ENCODE results near the gene NTN4.
"Not testable (repeated sequence)": the region's sequence is repeated elsewhere in the genome, so short reads cannot be mapped to it uniquely, and the experiment has no call there.

The NTN4 gene

DNA sequence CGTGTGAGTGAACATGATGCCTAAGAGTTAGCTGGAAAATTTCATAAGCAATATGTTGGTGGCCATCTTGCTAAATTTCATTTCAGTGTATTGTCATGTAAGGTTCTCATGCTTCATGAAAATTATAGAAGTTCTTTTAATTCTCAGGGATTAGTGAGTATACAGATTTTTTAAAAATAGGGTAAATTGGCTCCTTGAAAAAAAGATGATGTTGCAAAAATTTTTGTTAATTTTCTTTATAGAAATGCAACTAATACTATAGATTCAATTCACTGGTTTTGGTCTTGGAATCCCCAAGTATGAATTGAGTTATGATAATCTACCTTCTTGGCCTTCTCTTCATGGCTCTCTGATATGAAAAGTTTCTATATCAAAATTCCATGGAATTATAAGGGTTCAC, 75.4 kb downstream of the NTN4 start:
- DNase-seq (ENCODE audit: low read depth in 1 of 2, low spot score in 1 of 2) = no peak

DNA sequence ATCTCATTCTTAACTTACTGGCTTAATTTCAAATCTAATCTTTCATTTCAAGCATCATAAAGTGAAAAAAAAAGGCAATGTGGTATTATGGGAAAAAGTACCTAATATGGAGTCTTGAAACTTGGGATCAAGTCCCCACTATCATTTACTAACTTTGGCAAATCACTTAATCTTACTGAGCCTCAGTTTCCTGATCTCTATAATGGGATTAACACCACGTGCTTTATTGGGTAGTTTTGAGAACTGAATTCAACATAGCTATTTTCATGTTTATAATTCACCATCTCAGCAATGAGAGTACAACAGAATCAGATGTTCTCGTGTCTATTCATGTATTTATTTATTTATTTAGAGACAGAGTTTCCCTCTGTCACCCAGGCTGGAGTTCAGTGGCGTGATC, 78.3 kb downstream of the NTN4 start:
- DNase-seq (ENCODE audit: low read depth in 1 of 2, low spot score in 1 of 2) = no peak

DNA sequence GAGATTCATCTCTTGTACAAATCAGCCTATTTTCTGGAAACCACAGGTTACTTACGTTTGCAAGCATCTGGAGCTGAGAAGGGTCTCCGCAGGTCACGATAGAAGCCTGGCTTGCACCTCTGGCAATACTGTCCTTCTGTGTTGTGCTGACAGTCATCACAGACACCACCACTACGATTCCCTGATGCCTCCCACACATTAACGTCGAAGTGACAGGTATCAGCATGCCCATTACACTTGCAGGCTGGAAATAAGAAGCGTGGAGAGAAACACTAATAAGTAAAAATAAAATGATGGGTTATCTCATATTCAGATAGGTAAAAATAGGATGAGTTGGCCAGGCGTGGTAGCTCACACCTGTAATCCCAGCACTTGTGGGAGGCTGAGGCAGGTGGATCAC, 80.2 kb downstream of the NTN4 start:
- no peak for DNase-seq (ENCODE audit: low read depth in 1 of 2, low spot score in 1 of 2)

DNA sequence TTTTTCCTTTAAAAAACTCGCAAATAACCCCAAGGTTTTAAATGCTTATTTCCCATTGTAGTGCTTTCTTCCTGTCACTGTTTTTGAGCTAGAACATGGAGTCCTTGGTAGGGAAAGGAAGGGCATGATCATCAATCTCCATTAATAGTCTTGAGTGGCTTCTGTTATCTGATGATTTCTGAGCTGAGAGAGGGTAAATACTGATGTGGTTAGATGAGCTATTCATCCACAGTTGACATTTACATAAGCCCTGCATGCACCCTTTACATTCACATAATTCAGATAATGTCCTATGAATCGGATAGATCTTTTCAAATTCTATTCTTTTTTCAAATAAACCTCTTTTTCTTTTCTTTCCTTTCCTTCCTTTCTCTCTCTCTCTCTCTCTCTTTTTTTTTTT, 81.4 kb downstream of the NTN4 start:
- DNase-seq (ENCODE audit: low read depth in 1 of 2, low spot score in 1 of 2) = no peak

DNA sequence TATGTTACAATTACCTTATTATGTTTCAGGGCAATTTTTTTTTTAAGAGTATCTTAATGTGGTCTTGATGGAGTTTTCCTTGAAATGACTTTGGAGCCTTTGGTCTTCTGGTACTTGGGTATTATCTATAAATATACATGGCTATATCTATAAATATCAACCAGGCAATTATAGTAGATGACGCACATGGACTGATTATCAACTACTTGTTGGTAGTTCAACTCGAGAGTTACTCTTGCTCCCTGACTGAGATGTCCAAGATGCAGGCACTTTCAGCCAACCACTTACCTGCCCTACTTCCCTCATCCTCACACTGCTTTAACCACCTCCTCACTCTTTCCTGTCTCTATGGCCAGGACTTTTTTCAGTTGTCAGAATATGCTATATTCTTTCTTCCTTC, 85.4 kb downstream of the NTN4 start:
- DNase-seq (ENCODE audit: low read depth in 1 of 2, low spot score in 1 of 2) = no peak

DNA sequence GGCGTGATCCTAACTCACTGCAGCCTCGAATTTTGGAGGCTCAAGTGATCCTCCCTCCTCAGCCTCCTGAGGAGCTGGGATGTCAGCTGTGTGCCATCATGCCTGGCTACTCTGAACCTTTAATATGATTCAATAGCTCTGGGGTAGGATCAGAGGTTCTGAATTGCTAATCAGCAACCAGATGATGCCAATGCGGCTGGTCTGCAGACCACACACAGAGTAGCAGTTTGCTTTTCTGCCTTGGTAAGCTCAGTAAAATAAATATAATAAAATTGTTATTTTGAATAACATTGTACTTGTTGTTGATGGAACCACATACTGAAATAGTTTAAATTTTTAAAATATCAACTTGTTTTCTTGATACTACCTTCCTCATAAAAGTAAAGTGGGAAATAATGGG, 86.6 kb downstream of the NTN4 start:
- DNase-seq (ENCODE audit: low read depth in 1 of 2, low spot score in 1 of 2) = no peak

DNA sequence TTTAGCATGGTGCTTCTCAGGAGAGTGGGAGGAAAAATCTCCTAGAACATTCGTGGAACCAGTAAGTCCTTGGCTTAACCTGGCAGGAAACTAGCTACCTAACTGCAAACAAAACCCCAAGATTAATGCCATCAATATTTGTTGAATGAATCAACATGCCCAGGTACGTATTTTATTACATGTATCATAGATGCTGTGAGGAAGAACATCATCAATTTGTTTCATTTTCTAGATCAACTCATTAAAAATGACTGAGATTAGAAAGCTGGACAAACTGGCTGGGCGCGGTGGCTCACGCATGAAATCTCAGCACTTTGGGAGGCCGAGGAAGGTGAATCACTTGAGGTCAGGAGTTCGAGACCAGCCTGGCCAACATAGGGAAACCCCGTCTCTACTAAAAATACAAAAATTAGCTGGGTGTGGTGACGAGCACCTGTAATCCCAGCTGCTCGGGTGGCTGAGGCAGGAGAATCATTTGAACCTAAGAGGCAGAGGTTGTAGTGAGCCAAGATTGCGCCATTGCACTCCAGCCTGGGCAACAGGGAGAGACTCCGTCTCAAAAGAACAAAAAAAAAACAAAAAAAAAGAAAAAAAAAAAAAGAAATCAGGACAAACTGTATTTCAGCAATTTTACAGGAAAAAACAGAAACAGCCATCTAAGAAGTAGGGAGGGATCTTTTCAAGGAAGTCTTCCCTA, 88.7 kb downstream of the NTN4 start:
- no peak for DNase-seq (ENCODE audit: low read depth in 1 of 2, low spot score in 1 of 2)

DNA sequence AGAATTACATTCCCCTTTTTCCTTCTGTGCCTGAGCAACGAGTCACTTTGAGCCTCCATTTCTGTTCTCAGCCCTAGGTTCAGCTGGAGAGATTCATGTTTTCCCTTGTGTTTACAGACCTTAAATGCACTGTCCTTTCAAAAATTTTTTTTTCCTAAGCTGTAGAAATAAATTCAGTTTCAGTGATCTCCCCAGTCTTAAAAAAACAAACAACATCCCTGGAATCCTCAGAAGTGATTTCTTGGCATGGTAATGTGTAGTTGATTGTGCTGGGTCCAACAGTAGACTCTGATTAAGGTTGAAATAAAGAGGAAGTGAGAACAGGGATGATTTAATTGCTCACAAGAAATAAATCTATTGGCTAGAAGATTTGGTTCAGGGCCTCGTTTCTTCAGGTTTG, 89.3 kb downstream of the NTN4 start:
- DNase-seq (ENCODE audit: low read depth in 1 of 2, low spot score in 1 of 2) = no peak

DNA sequence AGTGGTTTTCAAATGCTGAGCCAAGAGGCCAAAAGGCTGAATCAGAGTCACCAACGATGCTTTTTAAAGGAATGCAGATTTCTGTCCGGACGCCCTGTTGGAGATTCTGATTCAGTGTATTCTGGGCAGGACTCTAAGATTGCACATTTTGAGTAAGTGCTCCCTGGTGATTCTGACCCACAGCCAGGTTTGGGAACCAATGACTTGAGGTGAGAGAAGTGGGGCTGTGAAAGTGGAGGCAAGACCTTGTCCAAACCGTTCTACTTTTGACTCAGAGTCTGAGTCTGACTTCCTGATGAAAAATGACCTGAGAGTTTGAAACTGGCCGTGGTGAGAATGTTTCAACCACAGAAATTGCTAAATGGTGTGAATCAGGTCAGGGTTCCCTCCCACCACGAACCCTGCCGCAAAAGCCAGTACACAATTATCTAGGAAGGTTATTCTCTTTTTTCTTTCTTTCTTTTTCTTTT, 90.2 kb downstream of the NTN4 start:
- no peak for DNase-seq (ENCODE audit: low read depth in 1 of 2, low spot score in 1 of 2)

DNA sequence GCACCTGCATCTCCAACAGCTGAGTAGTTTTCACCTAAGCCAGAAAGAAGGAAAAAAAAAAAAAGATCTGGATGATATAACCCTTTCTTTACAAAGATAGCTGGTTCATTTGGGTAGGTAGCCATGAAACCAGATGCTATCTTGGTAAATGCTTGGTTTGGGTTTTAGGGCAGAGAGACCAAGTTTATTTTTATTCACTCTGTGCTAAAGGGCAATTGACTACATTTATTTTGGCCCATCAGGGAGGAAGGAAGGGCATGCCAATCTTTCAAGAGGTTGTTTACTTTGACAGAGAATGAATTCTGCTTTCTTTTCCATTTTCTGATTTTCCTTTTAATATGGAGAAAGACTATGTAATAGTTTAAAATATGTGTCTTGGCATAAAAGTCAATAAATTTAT, 91.0 kb downstream of the NTN4 start:
- DNase-seq (ENCODE audit: low read depth in 1 of 2, low spot score in 1 of 2) = no peak

DNA sequence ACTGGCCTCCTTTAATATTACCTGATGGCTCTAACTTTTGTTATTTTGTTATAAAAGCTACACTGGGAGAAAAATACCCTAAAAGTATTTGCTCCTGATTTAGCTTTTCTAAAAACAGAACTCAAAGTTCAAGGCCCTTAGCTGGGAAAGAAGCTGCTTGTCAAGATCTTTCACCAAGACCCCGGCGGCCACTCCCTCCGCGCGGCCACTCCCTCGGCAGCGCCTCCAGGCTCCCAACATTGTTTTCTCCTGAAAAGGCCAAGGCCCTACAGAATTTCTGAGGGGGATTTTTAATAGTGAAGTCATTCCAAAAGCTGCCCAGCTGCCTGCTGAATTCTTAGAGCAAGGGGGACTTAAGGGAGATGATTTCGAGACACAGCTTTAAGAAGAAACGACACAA, 96.4 kb downstream of the NTN4 start:
- no peak for DNase-seq (ENCODE audit: low read depth in 1 of 2, low spot score in 1 of 2)

DNA sequence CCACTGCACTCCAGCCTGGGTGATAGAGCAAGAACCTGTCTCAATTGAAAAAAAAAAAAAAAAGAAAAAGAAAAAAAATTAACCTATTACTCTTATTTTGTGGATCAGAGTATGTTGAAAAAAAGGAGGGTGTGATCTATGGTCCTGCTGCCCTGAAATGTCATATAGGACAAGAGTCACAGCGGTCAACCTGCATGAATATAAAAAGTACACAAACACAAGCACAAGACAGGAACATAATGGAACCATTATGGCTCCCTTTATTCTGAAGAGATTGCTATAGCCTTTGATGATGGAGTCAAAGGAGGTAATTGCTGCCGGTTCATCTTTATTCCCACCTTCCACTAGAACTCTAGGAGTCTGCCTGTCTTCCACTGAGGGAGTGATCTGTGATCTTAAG, 96.9 kb downstream of the NTN4 start:
- no peak for DNase-seq (ENCODE audit: low read depth in 1 of 2, low spot score in 1 of 2)

DNA sequence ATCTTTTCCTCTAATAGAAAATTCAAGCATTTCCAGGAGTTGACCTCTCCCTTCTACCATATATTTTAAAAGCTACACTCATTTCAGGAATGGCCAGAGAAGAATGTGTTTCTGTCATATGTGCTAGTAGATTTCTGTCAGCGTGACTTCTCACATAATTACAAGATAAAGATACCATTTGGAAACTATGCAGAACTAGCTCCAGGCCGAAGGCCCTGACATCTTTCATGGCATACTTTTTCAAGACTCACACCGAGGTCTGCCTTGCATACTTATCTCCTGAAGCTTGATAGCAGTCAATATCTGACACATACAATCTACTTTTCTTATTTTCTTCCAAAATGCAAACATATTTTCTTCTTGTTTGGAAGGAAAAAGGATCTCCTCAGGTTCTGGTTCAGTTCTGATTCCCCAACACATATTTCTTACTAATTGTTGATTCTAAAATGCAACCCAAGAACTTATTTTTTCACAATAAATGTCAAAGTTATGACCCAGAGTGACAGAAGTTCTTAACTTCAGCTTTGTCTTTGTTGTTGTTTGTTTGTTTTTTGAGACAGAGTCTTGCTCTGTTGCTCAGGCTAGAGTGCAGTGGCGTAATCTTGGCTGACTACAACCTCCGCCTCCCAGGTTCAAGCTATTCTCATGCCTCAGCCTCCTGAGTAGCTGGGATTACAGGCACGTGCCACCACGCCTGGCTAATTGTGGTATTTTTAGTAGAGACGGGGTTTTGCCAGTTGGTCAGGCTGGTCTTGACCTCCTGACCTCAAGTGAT, 99.5 kb downstream of the NTN4 start:
- no peak for DNase-seq (ENCODE audit: low read depth in 1 of 2, low spot score in 1 of 2)

DNA sequence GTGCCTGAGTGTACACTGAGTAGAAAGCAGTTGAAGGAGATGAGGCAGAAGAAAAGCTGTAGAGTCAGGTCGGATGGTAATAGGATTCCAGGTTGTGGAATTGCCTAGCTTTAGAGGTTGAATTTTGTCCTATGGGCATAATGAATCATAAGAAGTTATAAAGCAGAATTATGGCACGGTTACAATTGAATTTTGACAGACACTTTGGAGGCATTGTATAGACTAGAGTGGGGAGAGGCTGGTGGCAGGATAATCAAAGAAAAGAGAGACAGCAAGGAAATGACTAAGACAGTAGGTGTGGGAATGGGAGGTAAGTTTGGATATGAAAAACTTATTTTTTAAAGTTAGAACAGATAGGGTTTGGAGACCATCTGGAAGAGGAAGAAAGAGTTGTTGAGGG, 102.6 kb downstream of the NTN4 start:
- DNase-seq (ENCODE audit: low read depth in 1 of 2, low spot score in 1 of 2) = no peak

DNA sequence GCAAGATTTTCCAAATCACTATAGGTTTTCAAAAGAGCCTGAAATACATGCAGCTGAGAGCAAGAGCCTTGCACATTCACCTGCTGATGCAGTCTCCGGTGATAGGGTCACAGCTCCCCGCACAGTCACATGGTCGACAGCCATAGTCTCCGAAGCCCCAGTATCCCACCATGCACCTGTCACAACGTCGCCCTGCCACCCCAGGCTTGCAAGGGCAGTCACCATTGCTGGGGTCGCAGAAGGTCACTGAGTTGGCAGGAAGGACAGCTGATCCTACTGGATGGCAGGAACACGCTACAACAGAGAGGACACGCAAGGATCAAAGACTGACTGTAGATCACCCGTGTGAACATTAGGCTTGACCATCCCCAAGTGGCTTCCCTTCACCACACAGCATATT, 107.1 kb downstream of the NTN4 start:
- DNase-seq (ENCODE audit: low read depth in 1 of 2, low spot score in 1 of 2) = no peak

DNA sequence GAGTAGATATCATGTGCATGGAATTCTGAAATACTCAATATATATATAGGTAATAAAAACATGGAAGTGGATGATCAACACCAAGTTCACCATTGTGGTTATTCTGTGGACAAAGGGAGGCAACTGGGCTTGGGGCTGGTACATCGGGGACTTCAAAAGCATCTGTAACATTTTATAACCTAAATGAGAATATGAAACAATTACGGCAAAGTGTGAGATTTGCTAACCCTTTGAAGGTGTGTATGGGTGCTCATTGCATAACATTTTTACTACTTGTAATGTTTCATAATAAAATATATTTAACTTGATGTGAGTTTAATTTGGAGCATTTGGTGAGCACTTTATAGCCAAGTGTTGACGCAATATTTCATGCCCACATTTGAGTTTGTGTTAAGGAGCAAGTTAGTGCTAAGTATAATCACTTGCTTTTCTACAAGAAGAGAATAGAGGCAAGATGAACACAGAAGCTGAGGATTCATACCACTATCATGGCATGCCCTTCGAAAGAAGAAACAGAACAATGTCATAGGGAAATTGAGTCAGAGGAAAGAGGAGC, 109.3 kb downstream of the NTN4 start:
- DNase-seq (ENCODE audit: low read depth in 1 of 2, low spot score in 1 of 2) = no peak

DNA sequence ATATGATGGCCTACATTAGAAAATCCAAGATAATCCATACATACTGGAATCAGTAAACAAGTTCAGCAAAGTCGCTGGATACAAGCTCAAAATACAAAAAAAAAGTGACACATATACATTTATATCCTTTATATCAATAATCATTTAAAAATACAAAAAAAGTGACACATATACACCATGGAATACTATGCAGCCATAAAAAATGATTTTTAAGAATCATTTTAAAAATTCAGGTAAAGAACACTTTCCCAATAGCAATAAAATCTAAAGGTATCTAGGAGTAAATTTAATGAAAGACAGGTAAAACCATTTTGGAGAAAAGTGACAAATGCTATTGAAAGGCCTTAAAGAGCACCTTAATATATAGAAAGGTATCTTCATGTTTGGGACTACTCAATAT, 111.9 kb downstream of the NTN4 start:
- DNase-seq (ENCODE audit: low read depth in 1 of 2, low spot score in 1 of 2) = no peak

DNA sequence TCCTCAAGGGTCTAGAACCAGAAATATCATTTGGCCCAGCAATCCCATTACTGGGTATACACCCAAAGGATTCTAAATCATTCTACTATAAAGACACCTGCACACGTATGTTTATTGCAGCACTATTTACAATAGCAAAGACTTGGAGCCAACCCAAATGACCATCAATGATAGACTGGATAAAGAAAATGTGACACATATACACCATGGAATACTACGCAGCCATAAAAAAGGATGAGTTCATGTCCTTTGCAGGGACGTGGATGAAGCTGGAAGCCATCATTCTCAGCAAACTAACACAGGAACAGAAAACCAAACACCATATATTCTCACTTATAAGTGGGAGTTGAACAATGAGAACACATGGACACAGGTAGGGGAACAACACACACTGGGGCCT, 112.8 kb downstream of the NTN4 start:
- not testable (repeated sequence) for DNase-seq (ENCODE audit: low read depth in 1 of 2, low spot score in 1 of 2)

DNA sequence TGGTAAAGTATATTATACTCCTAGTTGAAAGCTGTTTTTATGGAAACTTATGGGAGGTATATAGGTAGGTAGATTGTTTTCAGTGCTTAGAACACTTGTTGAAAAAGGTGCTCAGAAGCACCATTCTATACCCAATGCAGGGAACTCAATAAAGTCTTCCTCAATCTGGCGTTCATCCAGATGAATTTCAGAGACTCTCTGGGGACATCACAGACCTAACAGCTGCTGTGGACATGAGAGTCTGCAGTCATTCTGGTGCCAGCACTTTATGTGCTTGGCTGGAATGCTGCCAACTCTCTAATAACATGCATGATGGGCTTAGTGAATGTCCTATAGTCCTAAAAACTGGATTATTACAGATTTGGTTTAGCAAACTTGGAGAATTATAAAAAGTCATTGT, 115.9 kb downstream of the NTN4 start:
- no peak for DNase-seq (ENCODE audit: low read depth in 1 of 2, low spot score in 1 of 2)

DNA sequence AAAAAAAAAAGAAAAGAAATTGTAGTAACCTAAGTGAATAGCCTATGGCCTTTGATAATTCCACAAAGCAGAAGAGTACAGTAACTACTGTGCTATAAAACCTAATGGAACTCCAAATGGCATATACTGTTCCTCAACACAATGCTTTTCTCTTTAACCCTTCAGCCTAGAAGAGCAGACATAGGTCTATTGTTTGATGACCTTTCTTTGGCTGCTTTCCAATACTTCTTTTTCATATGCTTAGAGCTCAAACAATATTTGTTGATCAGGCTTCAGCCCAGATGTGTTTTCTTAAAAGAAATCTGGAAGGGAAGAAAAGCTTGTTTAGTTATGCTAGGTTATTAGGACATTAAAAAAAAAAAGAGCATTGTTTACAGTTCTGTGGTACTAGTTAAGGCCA, 116.4 kb downstream of the NTN4 start:
- no peak for DNase-seq (ENCODE audit: low read depth in 1 of 2, low spot score in 1 of 2)

DNA sequence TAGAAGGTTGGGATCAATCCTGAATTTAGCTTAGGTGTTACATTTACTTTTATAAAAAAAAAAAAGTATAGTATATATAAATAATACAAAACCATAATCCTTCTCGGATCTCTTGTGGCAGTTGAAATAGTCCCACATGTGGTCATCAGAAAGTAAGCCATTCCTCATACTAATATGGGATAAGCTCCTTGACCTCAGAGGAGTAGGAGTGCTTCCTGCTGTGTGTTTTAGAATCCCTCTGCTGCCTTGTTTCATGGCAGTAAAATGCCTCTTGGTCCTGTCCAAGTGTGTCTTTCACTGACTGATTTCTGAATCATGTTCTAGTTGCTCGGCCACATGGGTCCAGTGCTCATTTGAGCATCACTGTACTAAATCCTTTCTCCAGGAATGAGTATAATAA, 117.0 kb downstream of the NTN4 start:
- DNase-seq (ENCODE audit: low read depth in 1 of 2, low spot score in 1 of 2) = no peak

DNA sequence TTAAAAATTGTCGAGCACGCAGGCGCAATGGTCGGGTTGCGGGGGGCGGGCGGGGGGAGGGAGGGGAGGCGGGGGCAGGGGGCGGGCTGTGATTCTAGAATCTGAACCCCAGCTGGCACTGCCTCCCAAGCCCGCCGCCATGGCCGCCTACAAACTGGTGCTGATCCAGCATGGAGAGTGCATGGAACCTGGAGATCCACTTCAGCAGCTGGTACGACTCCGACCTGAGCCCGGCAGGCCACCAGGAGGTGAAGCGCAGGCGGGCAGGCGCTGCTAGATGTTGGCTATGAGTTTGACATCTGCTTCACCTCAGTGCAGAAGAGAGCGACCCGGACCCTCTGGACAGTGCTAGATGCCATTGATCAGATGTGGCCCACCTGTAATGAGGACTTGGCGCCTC, 118.4 kb downstream of the NTN4 start:
- DNase-seq (ENCODE audit: low read depth in 1 of 2, low spot score in 1 of 2) = no peak

DNA sequence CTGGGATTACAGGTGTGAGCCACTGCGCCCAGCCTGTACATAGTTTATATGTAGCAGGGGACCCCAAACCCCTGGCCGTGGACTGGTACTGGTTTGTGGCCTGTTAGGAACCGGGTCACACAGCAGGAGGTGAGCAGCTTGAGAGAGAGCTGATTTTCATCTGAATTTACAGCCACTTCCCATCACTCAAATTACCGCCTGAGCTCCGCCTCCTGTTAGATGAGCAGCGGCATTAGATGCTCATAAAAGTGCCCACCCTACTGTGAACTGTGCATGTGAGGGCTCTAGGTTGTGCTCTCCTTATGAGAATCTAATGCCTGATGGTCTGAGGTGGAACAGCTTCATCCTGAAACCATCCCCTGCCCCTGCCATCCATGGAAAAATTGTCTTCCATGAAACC, 119.3 kb downstream of the NTN4 start:
- no peak for DNase-seq (ENCODE audit: low read depth in 1 of 2, low spot score in 1 of 2)
